CD4-positive, alpha-beta T cell treated with Interleukin-15 for 4 hours (primary cell): ENCODE data around the gene KCNH1.

Experiments used
- DNase-seq: peaks from one replicate; pipeline ENCODE4 v3.0.0-alpha.2; 2020; ENCODE audit warnings: low spot score

Gene KCNH1

DNA sequence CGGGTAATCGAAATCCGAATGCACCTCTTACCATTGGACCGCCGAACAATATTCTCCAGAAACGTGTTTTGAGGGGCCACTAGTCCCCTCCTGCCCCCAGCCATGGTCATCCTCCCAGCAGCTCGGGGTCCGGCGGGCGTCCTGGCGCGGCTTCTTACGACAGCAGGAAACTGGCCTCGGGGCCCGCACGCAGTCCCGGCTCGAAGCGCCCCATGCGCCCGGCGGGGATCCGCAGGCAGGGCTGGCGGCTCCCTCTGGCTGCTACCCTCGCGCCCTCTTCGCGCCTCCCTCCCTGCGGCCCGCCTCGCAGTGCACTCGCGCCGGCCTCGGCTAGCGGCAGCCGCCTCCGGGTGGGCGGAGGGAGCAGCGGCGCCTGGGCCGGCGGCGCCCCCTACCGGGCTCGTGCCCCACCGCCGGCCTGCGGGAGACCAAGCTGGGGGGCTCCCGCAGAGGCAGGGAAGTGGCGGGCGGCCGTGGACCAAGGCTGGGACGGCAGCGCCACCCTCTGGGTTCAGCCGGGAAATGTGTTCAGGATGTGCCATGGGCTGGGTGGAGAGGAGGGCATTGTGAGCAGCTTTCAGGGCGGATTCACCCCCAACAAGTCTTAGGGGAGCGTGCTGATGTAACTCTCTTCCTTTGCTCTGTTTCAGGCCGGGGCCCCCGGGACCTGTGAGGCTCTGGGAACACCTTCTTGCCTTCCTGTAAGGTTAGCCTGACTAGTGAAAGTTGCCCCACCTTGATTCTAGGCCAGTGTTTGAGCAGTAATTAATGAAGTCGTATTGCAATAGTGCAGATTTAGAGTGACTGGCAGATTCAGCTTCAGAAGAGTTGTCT is at the start of gene KCNH1:
Gene KCNH1 (minus strand): TSS at position 313 of the 834 bp plus-strand sequence. CDS start 203 bp downstream, at position 110.
- DNase-seq: peak; percentile 73

DNA sequence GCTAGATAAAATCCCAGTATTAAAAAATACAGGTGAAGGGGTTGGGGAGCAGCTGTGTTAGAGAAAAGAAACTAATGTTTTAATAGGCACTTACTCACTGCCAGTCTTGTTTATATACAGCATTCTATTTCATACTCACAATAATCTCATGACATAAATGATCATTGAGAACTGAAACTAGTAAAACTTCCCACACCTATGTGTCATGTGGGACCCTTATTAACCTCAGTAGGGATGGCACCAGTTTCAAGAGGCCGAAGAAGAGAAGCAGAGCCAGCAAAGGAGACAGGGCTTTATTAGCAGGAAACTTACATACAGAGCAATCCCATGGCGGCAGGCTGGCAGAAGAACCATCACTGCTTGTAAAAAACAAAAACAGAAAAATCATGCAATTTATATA is 48.8 kb upstream of the KCNH1 start:
- no peak for DNase-seq

DNA sequence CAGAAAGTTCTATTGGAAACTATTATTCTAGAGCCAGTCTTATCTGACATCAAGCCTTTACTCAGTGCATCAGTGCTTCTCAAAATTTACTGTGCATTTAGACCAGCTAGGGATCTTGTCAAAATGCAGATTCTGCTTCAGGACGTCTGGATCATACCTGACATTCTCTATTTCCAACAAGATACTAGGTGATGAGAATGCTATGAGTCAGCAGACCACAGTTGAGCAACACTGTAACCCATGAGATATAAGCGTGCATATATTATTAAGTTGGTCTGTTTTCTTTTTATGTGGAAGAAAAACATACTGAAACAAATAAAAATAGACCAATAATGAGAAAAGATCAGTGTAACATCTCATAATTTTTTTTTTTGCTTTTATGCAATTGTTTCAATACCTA is 40.4 kb upstream of the KCNH1 start:
- DNase-seq: no peak

GRCh38 chr1:211172657-211173056 is 38.7 kb upstream of the KCNH1 start:
- no peak for DNase-seq

DNA sequence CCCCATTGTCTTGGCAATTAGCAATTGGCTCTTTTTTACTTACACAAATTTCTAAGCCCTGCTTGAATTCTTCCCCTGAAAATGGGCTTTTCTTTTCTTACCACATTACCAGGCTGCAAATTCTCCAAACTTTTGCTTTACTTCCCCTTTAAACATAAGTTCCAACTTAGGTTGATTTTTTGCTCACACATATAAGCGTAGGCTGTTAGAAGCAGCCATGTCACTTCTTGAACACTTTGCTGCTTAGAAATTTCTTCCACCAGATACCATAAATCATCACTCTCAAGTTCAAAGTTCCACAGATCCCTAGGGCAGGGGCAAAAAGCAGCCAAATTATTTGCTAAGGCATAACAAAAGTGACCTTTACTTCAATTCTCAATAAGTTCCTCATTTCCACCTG is 35.4 kb upstream of the KCNH1 start:
- DNase-seq: no peak

GRCh38 chr1:211158866-211159265 is 24.9 kb upstream of the KCNH1 start:
- DNase-seq: no peak

DNA sequence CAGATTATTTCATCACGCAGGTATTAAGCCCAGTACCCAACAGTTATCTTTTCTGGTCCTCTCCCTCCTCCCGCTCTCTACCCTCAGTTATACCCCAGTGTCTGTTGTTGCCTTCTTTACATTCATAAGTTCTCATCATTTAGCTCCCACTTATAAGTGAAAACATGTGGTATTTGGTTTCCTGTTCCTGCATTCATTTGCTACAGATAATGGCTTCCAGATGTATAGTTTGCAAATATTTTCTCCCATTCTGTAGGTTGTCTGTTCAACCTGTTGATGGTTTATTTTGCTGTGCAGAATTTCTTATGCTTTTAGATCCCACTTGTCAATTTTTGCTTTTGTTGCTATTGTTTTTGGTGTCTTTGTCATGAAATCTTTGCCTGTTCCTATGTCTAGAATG is 21.1 kb upstream of the KCNH1 start:
- no peak for DNase-seq

DNA sequence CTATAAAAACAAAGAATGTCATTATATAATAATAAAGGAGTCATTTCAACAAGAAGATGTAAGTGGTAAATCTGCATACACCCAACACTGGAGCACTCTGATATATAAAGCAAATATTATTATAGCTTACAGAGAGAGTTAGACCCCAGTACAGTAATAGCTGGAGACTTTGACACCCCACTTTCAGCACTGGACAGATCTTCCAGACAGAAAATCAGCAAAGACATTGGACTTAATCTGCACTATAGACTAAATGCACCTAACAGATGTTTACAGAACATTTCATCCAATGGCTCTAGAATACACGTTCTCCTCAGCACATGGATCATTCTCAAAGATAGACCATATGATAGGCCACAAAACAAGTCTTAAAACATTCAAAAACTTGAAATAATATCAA is 20.0 kb upstream of the KCNH1 start:
- no peak for DNase-seq

GRCh38 chr1:211148366-211148765 is 14.4 kb upstream of the KCNH1 start:
- DNase-seq: no peak

- DNase-seq: no peak
These were observed 12.0 kb upstream of the KCNH1 start for GRCh38 chr1:211145944-211146343.

GRCh38 chr1:211135342-211135950 is 1.5 kb upstream of the KCNH1 start:
- peak; percentile 8 for DNase-seq

DNA sequence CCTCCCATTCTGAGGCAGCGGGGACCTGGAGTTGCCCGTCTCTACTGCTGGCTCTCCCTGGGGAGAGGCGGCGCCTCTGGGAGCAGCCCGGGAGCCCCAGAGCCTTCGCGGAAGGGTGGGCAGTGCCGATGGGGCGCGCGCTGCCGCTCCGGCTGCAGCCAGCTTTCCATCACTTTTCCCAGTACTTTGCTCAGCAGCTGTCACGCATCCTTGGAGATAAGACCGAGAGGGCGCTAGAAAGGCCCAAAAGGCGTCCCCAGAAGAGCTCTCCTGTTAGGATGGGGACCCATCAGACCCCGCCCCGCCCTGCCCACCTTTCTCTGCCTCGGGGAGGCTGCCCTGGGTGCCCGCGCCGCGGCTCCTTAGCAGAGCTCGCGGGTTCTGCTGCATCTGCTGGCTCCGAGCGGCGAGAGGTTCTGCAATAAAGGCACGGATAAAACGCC is 534 bp downstream of the KCNH1 start:
- DNase-seq: no peak

DNA sequence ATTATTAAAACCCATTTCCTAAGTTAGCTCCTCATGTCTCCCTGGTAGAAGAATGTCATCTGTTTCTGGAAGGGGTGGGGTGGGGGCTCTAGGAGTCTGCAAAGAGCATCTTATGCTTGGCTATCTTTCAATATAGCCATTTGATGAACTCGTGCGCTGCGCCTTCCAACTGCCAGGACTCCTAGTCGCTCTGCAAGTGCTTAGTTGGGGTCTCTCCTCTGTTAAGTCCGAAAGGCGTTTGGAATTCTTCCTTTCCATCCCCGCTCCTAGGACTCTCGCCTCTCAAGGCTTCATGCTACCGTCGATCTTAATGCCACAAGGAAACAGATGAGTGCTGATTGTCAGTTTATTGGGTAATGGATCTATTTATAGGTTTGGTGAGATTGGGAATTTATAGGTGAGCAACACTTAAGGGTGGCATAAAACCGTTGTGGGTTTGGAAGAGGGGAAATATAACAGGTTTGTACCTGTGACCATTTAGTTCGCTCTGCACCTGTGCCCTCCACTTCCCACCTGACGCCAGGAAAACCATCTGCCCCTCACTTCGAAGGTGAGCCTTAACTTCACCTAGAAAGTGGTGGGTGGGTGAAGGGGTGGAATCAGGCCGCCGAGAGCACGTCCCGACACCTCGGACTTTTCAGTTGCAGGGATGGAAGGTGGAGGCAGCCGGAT is 1.1 kb downstream of the KCNH1 start:
- no peak for DNase-seq

- no peak for DNase-seq
These were observed 4.2 kb downstream of the KCNH1 start for GRCh38 chr1:211129776-211130175.

- no peak for DNase-seq
These were observed 6.8 kb downstream of the KCNH1 start for GRCh38 chr1:211127166-211127565.

DNA sequence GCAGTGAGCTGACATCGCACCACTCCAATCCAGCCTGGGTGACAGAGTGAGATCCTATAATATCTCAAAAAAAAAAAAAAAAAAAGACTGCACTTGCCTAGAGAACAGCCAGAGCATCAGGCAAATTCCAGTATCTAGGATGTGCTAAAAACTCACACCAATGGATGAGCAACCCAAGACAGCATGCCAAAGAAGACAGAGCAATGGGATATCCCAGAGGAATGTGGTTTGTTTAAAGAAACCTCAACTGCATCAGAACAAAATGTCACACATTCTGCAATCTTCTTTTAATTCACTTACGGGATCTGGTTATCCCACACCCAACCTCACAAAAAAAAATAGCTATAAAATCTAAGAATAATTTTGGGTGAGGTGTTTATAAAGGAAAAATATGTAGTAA is 7.3 kb downstream of the KCNH1 start:
- DNase-seq: no peak

GRCh38 chr1:211118407-211119102 is 15.4 kb downstream of the KCNH1 start:
- DNase-seq: no peak

- no peak for DNase-seq
These were observed 19.5 kb downstream of the KCNH1 start for GRCh38 chr1:211114446-211114845.

DNA sequence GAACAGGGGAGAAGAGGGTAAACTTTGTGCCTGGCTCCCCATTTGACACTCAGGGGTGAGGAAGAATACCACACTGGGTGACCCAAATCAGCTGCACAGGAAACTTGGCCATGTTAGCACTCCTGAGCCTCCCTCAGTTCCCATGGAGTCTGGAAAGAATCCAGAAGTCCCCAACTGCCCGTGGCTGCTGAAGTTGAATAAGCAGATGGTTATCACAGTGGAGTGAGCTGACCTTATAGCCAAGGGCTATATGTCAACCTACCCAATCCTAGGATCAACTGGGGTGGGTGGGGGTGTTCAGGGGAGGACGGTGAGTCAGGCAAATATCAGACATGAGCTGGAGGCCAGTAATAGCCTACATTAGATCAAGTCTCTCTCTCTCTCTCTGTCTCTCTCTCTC is 20.4 kb downstream of the KCNH1 start:
- no peak for DNase-seq

DNA sequence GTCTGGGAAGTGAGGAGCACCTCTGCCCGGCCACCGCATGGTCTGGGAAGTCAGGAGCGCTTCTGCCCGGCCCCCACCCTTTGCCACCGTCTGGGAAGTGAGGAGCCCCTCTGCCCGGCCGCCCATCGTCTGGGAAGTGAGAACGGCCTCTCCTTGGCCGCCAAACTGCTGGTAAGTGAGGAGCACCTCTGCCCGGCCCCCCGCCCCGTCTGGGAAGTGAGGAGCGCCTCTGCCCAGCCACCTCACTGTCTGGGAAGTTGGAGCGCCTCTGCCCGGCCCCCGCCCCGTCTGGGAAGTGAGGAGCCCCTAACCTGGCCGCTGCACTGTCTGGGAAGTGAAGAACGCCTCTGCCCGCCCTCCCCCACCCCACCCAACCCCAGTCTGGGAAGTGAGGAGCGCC is 22.6 kb downstream of the KCNH1 start:
- DNase-seq: no peak

- no peak for DNase-seq
These were observed 32.5 kb downstream of the KCNH1 start for GRCh38 chr1:211101481-211101880.

- no peak for DNase-seq
These were observed 34.6 kb downstream of the KCNH1 start for GRCh38 chr1:211099393-211099792.

DNA sequence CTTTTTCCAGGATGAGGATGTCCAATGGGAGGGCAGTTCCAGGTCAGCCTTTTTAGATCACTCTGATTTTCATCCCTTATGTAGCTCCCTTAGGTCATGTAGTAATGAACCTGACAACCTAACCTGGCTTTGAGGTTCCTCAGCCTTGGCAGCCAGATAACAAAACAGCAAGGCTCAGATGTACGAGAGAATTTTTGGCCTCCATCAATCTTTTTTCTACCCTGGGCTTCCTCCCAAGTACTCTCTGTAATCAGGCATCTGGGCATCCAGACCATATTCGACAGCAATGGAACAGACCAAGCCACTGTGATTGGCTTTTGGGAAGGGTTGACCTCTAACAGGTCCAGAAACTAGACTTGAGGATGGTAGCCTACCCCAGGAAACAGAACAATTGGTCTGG is 38.6 kb downstream of the KCNH1 start:
- no peak for DNase-seq
